Thyroid gland (tissue), 4 donors: ENCODE results near the gene KCNB1.

ENCODE experiments used
- POLR2A ChIP-seq, 2 donors: fragments of 450-650 bp; IDR thresholded peaks; one replicate each; pipeline ENCODE4 v1.6.1; 2017; ENCODE audit warnings: antibody characterized with exemption in 2 of 2, mild to moderate bottlenecking in 2 of 2, moderate library complexity in 1 of 2
- TF ChIP-seq, protein P1 (sequence below), 6 experiments: fragments of 200-600 bp in 3 of 6; fragments of 450-650 bp in 3 of 6; sonication (generic) in 3 of 6; IDR thresholded peaks; one replicate each; pipeline ENCODE4 v1.5.1; 2016 to 2019; ENCODE audit warnings: antibody characterized with exemption in 6 of 6, mild to moderate bottlenecking in 2 of 6, inconsistent platforms in 1 of 6, moderate library complexity in 1 of 6

DNA sequence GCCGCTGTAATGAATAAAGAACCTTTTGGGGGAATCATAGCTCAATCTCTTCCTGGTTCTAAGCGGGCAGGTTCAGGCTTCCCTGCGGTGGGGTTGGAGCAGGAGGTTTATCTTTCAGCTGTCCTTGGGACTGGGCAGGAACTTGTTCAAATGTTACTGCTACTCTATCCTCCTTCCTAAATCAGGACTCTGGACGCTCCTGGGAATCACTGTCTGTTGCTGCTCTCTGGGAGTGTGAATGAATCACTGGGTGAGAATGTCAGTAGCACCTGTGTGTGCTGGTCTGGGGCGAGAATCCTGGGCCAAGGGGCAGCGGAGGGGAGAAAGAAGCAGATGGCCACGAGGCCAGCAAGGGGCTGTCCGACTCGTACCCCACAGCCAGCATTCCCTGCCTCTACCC lies 139.2 kb downstream of the KCNB1 start:
- TF ChIP-seq, protein P1, sequence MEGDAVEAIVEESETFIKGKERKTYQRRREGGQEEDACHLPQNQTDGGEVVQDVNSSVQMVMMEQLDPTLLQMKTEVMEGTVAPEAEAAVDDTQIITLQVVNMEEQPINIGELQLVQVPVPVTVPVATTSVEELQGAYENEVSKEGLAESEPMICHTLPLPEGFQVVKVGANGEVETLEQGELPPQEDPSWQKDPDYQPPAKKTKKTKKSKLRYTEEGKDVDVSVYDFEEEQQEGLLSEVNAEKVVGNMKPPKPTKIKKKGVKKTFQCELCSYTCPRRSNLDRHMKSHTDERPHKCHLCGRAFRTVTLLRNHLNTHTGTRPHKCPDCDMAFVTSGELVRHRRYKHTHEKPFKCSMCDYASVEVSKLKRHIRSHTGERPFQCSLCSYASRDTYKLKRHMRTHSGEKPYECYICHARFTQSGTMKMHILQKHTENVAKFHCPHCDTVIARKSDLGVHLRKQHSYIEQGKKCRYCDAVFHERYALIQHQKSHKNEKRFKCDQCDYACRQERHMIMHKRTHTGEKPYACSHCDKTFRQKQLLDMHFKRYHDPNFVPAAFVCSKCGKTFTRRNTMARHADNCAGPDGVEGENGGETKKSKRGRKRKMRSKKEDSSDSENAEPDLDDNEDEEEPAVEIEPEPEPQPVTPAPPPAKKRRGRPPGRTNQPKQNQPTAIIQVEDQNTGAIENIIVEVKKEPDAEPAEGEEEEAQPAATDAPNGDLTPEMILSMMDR (IDR thresholded peaks at IDR 0.05): no peak
- TF ChIP-seq POLR2A (IDR thresholded peaks at IDR 0.05): no peak
